ENCODE measurements around the gene SCGB3A1. TPM values are rescaled to one million over a fixed set of nuclear protein-coding genes. Genes with fewer than 3 reads are reported as not detected.

SCGB3A1 gene
- total RNA-seq, 1 donor from 2014 or later = not detected

DNA sequence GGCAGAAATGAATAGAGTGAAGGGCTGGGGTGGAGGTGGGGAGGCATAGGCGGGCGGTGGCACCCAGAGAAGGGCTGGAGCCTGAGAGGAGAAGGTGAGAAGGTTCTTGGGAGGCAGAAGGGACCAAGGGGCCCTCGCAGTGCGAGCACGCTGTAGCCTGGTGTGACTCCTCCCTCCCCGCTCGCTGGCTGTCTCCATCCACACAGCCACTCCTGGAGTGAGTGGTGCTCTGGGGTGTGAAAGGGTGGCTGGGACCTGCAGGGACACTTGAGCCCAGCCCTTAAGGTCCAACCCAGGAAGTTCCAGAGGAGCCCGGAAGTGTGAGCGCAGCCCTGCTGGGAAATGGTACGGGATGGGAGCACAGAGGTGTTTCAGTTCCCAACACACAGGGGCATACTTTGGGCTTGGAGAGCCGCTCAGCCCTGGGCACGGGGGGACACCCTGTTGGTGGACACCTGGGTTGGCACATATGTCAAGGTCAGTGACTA lies 9.3 kb upstream of the SCGB3A1 start:
- Histone ChIP-seq H3K4me3 (ENCODE audit: low read depth, low read length) (no peak overlapping the region), H3K27me3 (ENCODE audit: control insufficient read depth, insufficient read depth, low read length) (peaks cover 16% of the 10 kb centered on the region), H3K36me3 (ENCODE audit: control insufficient read depth, insufficient read depth, low read length) (no peaks in the 10 kb centered on the region)
- no peak for TF ChIP-seq CTCF (IDR thresholded peaks at IDR 0.05; ENCODE audit: insufficient read depth, low read length, poor library complexity, severe bottlenecking)
- DNase-seq (ENCODE audit: low read depth) = no peak

DNA sequence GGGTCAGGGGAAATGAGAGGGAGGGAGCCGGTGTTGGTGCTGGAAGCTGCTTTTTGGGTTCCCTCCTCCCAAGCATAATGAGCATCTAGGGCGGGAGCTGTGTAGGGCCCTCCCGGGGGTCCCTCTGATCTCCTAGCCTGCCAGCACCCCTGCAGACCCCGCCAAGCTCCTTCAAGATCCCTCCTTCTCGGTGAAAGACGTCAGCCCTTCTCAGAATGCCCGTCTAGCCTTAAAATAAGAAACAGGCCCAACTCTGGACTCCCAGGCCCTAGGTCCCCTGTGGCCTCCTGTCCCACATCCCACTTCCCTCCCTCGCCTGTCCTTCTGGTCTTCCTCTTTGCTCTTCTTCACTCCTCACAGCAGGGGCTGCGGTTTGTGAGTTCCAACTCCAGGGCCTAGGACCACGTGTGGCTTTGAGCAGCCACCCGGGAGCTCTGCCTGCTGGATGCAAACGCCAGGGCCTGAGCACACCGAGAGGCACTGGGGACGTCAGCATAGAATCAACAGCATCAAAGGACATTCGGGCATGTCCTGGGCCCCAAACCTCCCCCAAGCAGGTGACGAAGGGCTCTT lies 8.8 kb upstream of the SCGB3A1 start:
- no peak overlapping the region for H3K4me3 ChIP-seq (ENCODE audit: low read depth, low read length)
- peaks cover 21% of the 10 kb centered on the region for H3K27me3 ChIP-seq (ENCODE audit: control insufficient read depth, insufficient read depth, low read length)
- no peak for TF ChIP-seq CTCF (IDR thresholded peaks at IDR 0.05; ENCODE audit: insufficient read depth, low read length, poor library complexity, severe bottlenecking)
- H3K36me3 ChIP-seq (ENCODE audit: control insufficient read depth, insufficient read depth, low read length) = no peaks in the 10 kb centered on the region
- no peak for DNase-seq (ENCODE audit: low read depth)

DNA sequence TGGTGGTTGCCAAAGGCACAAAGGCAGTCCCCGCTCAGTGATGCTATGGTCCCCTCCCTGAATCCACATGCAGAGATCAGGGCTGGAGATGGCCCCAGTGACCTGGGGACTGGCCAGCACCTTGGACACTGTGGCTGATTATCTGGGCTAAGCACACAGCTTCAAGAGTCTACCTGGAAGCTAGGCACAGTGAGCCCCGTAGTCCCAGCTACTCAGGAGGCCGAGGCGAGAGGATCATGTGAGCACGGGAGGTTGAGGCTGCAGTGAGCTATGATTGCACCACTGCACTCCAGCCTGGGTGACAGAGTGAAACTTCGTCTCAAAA lies 8.3 kb upstream of the SCGB3A1 start:
- no peaks in the 10 kb centered on the region for H3K36me3 ChIP-seq (ENCODE audit: control insufficient read depth, insufficient read depth, low read length)
- no peak for TF ChIP-seq CTCF (IDR thresholded peaks at IDR 0.05; ENCODE audit: insufficient read depth, low read length, poor library complexity, severe bottlenecking)
- H3K27me3 ChIP-seq (ENCODE audit: control insufficient read depth, insufficient read depth, low read length) = peaks cover 21% of the 10 kb centered on the region
- H3K4me3 ChIP-seq (ENCODE audit: low read depth, low read length) = no peak overlapping the region
- no peak for DNase-seq (ENCODE audit: low read depth)

GRCh38 chr5:180598797-180599589 lies 7.7 kb upstream of the SCGB3A1 start:
- no peak overlapping the region for H3K4me3 ChIP-seq (ENCODE audit: low read depth, low read length)
- H3K36me3 ChIP-seq (ENCODE audit: control insufficient read depth, insufficient read depth, low read length) = no peaks in the 10 kb centered on the region
- TF ChIP-seq CTCF (IDR thresholded peaks at IDR 0.05; ENCODE audit: insufficient read depth, low read length, poor library complexity, severe bottlenecking) = no peak
- DNase-seq (ENCODE audit: low read depth) = no peak
- peaks cover 22% of the 10 kb centered on the region for H3K27me3 ChIP-seq (ENCODE audit: control insufficient read depth, insufficient read depth, low read length)

- H3K4me3 ChIP-seq (ENCODE audit: low read depth, low read length) = no peak overlapping the region
- TF ChIP-seq CTCF (IDR thresholded peaks at IDR 0.05; ENCODE audit: insufficient read depth, low read length, poor library complexity, severe bottlenecking) = no peak
- no peak for DNase-seq (ENCODE audit: low read depth)
- no peaks in the 10 kb centered on the region for H3K36me3 ChIP-seq (ENCODE audit: control insufficient read depth, insufficient read depth, low read length)
- H3K27me3 ChIP-seq (ENCODE audit: control insufficient read depth, insufficient read depth, low read length) = peaks cover 26% of the 10 kb centered on the region
These were observed 7.0 kb upstream of the SCGB3A1 start for GRCh38 chr5:180598316-180598701.

Data from kidney epithelial cell (primary cell).